HepG2 (cell line): ENCODE results near the gene DOCK3. TPM values are rescaled to one million over a fixed set of nuclear protein-coding genes. Genes with fewer than 3 reads are reported as not detected.

Experiments
- ATAC-seq: fragments of 200-7000 bp; cut with Tn5 transposase; 3 replicates; pipeline ENCODE4 v1.9.1; 2020; ENCODE audit warnings: mild to moderate bottlenecking, moderate library complexity
- BruUV-seq: library from RNA; stranded (reverse); fragments of 400-500 nt; replicated peaks from 2 replicates; lab custom pipeline; 2021; lab: Mats Ljungman, UMichigan
- CTCF ChIA-PET: fragments of 300-600 bp; formaldehyde crosslinking; extraction: SDS; loops from one replicate; lab custom pipeline; 2021; ENCODE audit warnings: low total read pairs, inconsistent platforms, low intra/inter-chr PET ratio; lab: Yijun Ruan, JAX
- POLR2A ChIA-PET: fragments of 350-600 bp; sonication (Branson Sonifier 250); formaldehyde crosslinking; loops from one replicate; lab custom pipeline; 2020; ENCODE audit warnings: antibody characterized with exemption, inconsistent platforms; lab: Yijun Ruan, JAX
- DNase-seq: peaks from one replicate; pipeline ENCODE4 v3.0.0-alpha.2; 2015; ENCODE audit warnings: low spot score
- FAIRE-seq: peaks from 3 replicates; lab custom pipeline; 2011; peaks lifted over from hg19 to GRCh38; lab: Jason Lieb, UNC
- H2AFZ ChIP-seq: one replicate; pipeline ENCODE4 v1.6.1; 2011; ENCODE audit warnings: low read length, inconsistent platforms
- H3K27ac ChIP-seq: fragments of 300-600 bp; 3 replicates; pipeline ENCODE4 v1.8.0; 2011; ENCODE audit warnings: mixed run types, mild to moderate bottlenecking, mixed read lengths, low read length, inconsistent platforms; ENCODE audit not compliant: insufficient read depth; ENCODE audit errors: extremely low read length
- H3K27me3 ChIP-seq, 2 experiments: fragments of 200-600 bp in 1 of 2; 2 replicates in 1 of 2; 3 replicates in 1 of 2; pipeline versions ENCODE4 v1.6.0 to v1.8.0; 2011; ENCODE audit warnings: low read length in 2 of 2, mild to moderate bottlenecking in 2 of 2, moderate library complexity in 2 of 2, inconsistent platforms in 1 of 2; ENCODE audit not compliant: insufficient read depth in 2 of 2, control insufficient read depth in 1 of 2
- H3K36me3 ChIP-seq, 2 experiments: fragments of 200-600 bp in 1 of 2; replicated peaks in 1 of 2; 2 replicates in 1 of 2; 3 replicates in 1 of 2; pipeline versions ENCODE4 v1.5.1 to v1.8.0; 2011; ENCODE audit warnings: low read length in 2 of 2, inconsistent platforms in 1 of 2; ENCODE audit not compliant: insufficient read depth in 2 of 2, control insufficient read depth in 1 of 2
- H3K4me1 ChIP-seq: 2 replicates; pipeline ENCODE4 v1.5.1; 2012; ENCODE audit warnings: low read length, inconsistent platforms; ENCODE audit not compliant: insufficient read depth
- H3K4me2 ChIP-seq: 2 replicates; pipeline ENCODE4 v1.6.0; 2011; ENCODE audit warnings: low read depth, low read length, inconsistent platforms
- H3K4me3 ChIP-seq, 3 experiments: fragments of 200-600 bp in 1 of 3; sonication (generic), shearing (Covaris generic) in 1 of 3; replicated peaks in 1 of 3; 2 replicates each; pipeline ENCODE4 v1.5.1; 2011 to 2016; ENCODE audit warnings: low read length in 3 of 3, inconsistent platforms in 2 of 3, low read depth in 2 of 3, mild to moderate bottlenecking in 2 of 3, control low read depth in 1 of 3, mixed read lengths in 1 of 3; ENCODE audit not compliant: insufficient read depth in 1 of 3
- H3K79me2 ChIP-seq: one replicate; pipeline ENCODE4 v1.6.1; 2011; ENCODE audit warnings: low read length, inconsistent platforms; ENCODE audit not compliant: insufficient read depth
- H3K9ac ChIP-seq: 2 replicates; pipeline ENCODE4 v1.6.0; 2011; ENCODE audit warnings: mild to moderate bottlenecking, low read depth, low read length, inconsistent platforms; ENCODE audit not compliant: insufficient read depth
- H3K9me3 ChIP-seq: 2 replicates; pipeline ENCODE4 v1.5.1; 2012; ENCODE audit warnings: mild to moderate bottlenecking, low read length
- H4K20me1 ChIP-seq: 2 replicates; pipeline ENCODE4 v1.6.0; 2011; ENCODE audit warnings: inconsistent platforms, mild to moderate bottlenecking, low read length, moderate library complexity; ENCODE audit not compliant: insufficient read depth
- KMT2A ChIP-seq: sonication (generic); formaldehyde crosslinking; IDR thresholded peaks from 2 replicates; pipeline ENCODE4 v1.4.0; 2020; ENCODE audit warnings: missing genetic modification reagents
- ZKSCAN1 ChIP-seq: fragments of 150-350 bp; IDR thresholded peaks from 2 replicates; pipeline ENCODE4 v1.6.1; 2014; ENCODE audit warnings: low read length
- ZNF274 ChIP-seq: sonication (generic); formaldehyde crosslinking; IDR thresholded peaks from 2 replicates; pipeline ENCODE4 v1.5.1; 2020; ENCODE audit warnings: mild to moderate bottlenecking, missing genetic modification reagents
- ZNF280B ChIP-seq: sonication (generic); formaldehyde crosslinking; IDR thresholded peaks from 2 replicates; pipeline ENCODE4 v1.5.0; 2020; ENCODE audit warnings: missing genetic modification reagents, mild to moderate bottlenecking, borderline replicate concordance
- ZNF597 ChIP-seq: sonication (generic); formaldehyde crosslinking; IDR thresholded peaks from 2 replicates; pipeline ENCODE4 v1.5.0; 2020; ENCODE audit warnings: missing genetic modification reagents
- ZNF674 ChIP-seq: sonication (generic); formaldehyde crosslinking; IDR thresholded peaks from 2 replicates; pipeline ENCODE4 v1.5.0; 2020; ENCODE audit warnings: low read depth, mild to moderate bottlenecking, missing genetic modification reagents
- ZNF749 ChIP-seq: sonication (generic); formaldehyde crosslinking; IDR thresholded peaks from 2 replicates; pipeline ENCODE4 v1.8.0; 2022; ENCODE audit warnings: mild to moderate bottlenecking, missing genetic modification reagents, moderate library complexity, borderline replicate concordance
- WGBS: methylation state at CpG from one replicate; pipeline ENCODE4 v1.1.6; 2017; ENCODE audit warnings: low lambda C conversion rate; 5-methylcytosine and 5-hydroxymethylcytosine counted together
- in situ Hi-C: cut with HindIII; loops from 2 replicates; pipeline ENCODE4 v1.10.0; 2017; ENCODE audit warnings: low pct_unique_long_range_greater_than_20kb; ENCODE audit not compliant: extremely low pct_ligation_motif_present
- intact Hi-C: fragments of 100-400 bp; cut with micrococcal nuclease; formaldehyde crosslinking; loops from one replicate; pipeline ENCODE4 v1.10.0; 2022; ENCODE audit not compliant: unreplicated experiment
- polyA plus RNA-seq, 8 experiments: library from polyadenylated mRNA; depleted of rRNA in 3 of 8; stranded (reverse) in 7 of 8; unstranded in 1 of 8; fragments of >200 nt; fragmentation: Illumina TruSeq in 4 of 8; extraction: Trizol in 4 of 8; gene quantifications; 2 replicates each; pipeline versions ENCODE4 v1.2.1 to v1.2.3, GENCODE V29; 2011 to 2016; ENCODE audit warnings: low read depth in 4 of 8, missing spikeins in 1 of 8, mixed read lengths in 1 of 8; ENCODE audit not compliant: insufficient read depth in 1 of 8
- total RNA-seq, 5 experiments: library from RNA; depleted of rRNA; stranded (reverse); fragments of >200 nt; fragmentation: Illumina TruSeq; extraction: Trizol; gene quantifications; 2 replicates each; pipeline ENCODE4 v1.2.3, GENCODE V29; 2016; ENCODE audit warnings: low read depth in 1 of 5

The DOCK3 gene
- total and polyA plus RNA-seq, 2 of the 13 experiments (the other 11 are each of a cell fraction or from before 2014, with no cell fraction given) = not detected

GRCh38 chr3:51358981-51359380, 684.3 kb downstream of the DOCK3 start:
- no peak overlapping the region for H3K4me3 ChIP-seq
- no peak for ATAC-seq
- in situ Hi-C loops (no loop called here), intact Hi-C loops (no loop called here)
- FAIRE-seq = no peak
- no peaks in the 10 kb centered on the region for H3K36me3 ChIP-seq
- H4K20me1 ChIP-seq = no peaks in the 10 kb centered on the region
- ChIA-PET POLR2A (no interaction called here), CTCF (no interaction called here)
- no peaks in the 10 kb centered on the region for H3K79me2 ChIP-seq
- H3K27ac ChIP-seq = no peak overlapping the region
- H3K27me3 ChIP-seq = peaks cover 2 to 25% of the 10 kb centered on the region in 2 experiments; a peak in 4 of 5 replicates
- no peak overlapping the region for H3K9ac ChIP-seq
- WGBS = 7% methylated on average over 3 of the region's 3 CpGs
- H3K4me2 ChIP-seq = no peak overlapping the region
- BruUV-seq = no TSS peak
- no peak overlapping the region for H2AFZ ChIP-seq
- no peak for TF ChIP-seq ZNF274
- no peaks in the 10 kb centered on the region for H3K9me3 ChIP-seq
- no peaks in the 10 kb centered on the region for H3K4me1 ChIP-seq
- no peak for DNase-seq

GRCh38 chr3:51360806-51361205, 686.1 kb downstream of the DOCK3 start:
- H3K27me3 ChIP-seq = peaks cover 2 to 25% of the 10 kb centered on the region in 2 experiments; a peak in 4 of 5 replicates
- whole genome bisulfite sequencing = 20% methylated on average over 3 of the region's 3 CpGs
- no peaks in the 10 kb centered on the region for H3K36me3 ChIP-seq
- no peak overlapping the region for H3K4me2 ChIP-seq
- no peak overlapping the region for H2AFZ ChIP-seq
- H3K4me1 ChIP-seq = no peaks in the 10 kb centered on the region
- BruUV-seq = no TSS peak
- CTCF ChIA-PET = no interaction called here
- H3K9ac ChIP-seq = no peak overlapping the region
- no peak for FAIRE-seq
- no peak overlapping the region for H3K27ac ChIP-seq
- no peak for TF ChIP-seq ZKSCAN1
- no peak for TF ChIP-seq ZNF597 (CRISPR knock-in tag)
- TF ChIP-seq KMT2A (CRISPR knock-in tag) = no peak
- no peak for TF ChIP-seq ZNF280B (CRISPR knock-in tag)
- TF ChIP-seq ZNF749 (CRISPR knock-in tag) = no peak
- no peak for TF ChIP-seq ZNF674 (CRISPR knock-in tag)
- TF ChIP-seq, all 625 proteins: peak for 0
- no peak for DNase-seq
- intact Hi-C loops = no loop called here
- no peak overlapping the region for H3K4me3 ChIP-seq
- no peaks in the 10 kb centered on the region for H3K79me2 ChIP-seq
- in situ Hi-C loops = no loop called here
- ATAC-seq = no peak
- no peaks in the 10 kb centered on the region for H4K20me1 ChIP-seq
- POLR2A ChIA-PET = no interaction called here
- no peaks in the 10 kb centered on the region for H3K9me3 ChIP-seq
